Thyroid gland (tissue), 4 donors: Measurements from ENCODE around the gene DLL4. TPM values are rescaled to one million over a fixed set of nuclear protein-coding genes. Genes with fewer than 3 reads are reported as not detected.

Source experiments
- DNase-seq, 2 donors: peaks; one replicate each; pipeline ENCODE4 v3.0.0-alpha.2; 2019
- H3K27ac ChIP-seq, 3 donors: fragments of 200-600 bp; sonication (generic); 1 replicate in 2 of 3; 2 replicates in 1 of 3; pipeline ENCODE4 v1.5.1; 2016 to 2019; ENCODE audit warnings: mild to moderate bottlenecking in 1 of 3, moderate library complexity in 1 of 3
- H3K27me3 ChIP-seq: fragments of 200-600 bp; sonication (generic); one replicate; pipeline ENCODE4 v1.5.1; 2019
- H3K36me3 ChIP-seq, 2 donors: fragments of 200-600 bp; sonication (generic); one replicate each; pipeline ENCODE4 v1.5.1; 2016 to 2019
- H3K4me1 ChIP-seq, 2 donors: fragments of 200-600 bp; sonication (generic); one replicate each; pipeline ENCODE4 v1.5.1; 2017 to 2019
- H3K4me3 ChIP-seq, 3 donors: fragments of 200-600 bp; sonication (generic); replicated peaks in 1 of 3; 1 replicate in 2 of 3; 2 replicates in 1 of 3; pipeline ENCODE4 v1.5.1; 2016; ENCODE audit warnings: mild to moderate bottlenecking in 1 of 3
- H3K9me3 ChIP-seq: fragments of 200-600 bp; sonication (generic); one replicate; pipeline ENCODE4 v1.5.1; 2017
- POLR2A ChIP-seq, 2 donors: fragments of 450-650 bp; IDR thresholded peaks; one replicate each; pipeline ENCODE4 v1.6.1; 2017; ENCODE audit warnings: antibody characterized with exemption in 2 of 2, mild to moderate bottlenecking in 2 of 2, moderate library complexity in 1 of 2
- WGBS, 2 donors: methylation state at CpG; one replicate each; pipeline ENCODE4 v1.1.5; 2017; 5-methylcytosine and 5-hydroxymethylcytosine counted together
- intact Hi-C: fragments of 100-400 bp; cut with DNase I; formaldehyde crosslinking; loops from one replicate; pipeline ENCODE4 v1.15.1; 2023
- total RNA-seq, 4 donors: library from RNA; depleted of rRNA; stranded (reverse); fragments of >200 nt; gene quantifications; one replicate each; pipeline ENCODE4 v1.2.3, GENCODE V29; 2016
- TF ChIP-seq, protein P1 (sequence below), 6 experiments: fragments of 200-600 bp in 3 of 6; fragments of 450-650 bp in 3 of 6; sonication (generic) in 3 of 6; IDR thresholded peaks; one replicate each; pipeline ENCODE4 v1.5.1; 2016 to 2019; ENCODE audit warnings: antibody characterized with exemption in 6 of 6, mild to moderate bottlenecking in 2 of 6, inconsistent platforms in 1 of 6, moderate library complexity in 1 of 6

Gene DLL4
- total RNA-seq, 4 donors from 2014 or later: 6.8 to 27.1 (median 10.8) TPM

DNA sequence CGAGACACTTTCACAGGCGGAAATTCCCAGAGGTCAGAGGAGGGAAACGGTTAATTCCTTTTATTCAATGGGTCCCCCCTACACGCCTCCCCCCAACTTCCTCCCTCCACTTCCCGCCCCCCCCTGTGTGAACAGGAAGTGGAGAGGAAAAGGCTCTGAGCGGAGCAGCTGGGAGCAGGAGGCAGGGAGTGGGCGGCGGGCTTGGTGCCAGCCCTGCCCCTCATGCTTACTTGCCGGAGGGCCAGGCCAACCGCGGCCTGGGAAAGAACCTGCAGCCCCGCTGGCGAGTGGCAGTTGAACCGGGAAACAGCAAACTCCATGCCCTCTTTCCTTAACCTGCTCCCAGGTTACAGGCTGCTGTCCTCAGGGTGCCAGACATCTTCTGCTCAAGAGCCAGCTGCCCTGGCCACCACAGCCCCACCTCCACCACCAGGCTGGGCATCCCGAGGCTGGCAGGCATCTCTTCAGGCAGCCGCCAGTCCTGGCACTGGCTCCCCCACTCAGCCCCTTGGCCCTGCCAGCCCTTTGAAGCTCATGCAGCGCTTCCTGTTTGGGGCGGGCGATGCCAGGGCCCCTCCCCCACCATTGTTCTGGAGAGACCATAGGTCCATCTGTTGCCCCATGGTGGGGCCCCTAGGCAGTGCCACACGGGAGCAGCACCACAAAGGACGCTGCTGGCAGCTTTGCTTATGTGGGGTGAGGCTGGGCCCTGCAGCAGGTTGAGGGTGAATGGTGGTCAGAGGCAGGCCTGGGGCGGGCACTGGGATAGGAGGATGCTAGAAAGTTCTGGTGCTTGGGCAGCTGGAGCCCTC, 21.9 kb upstream of the DLL4 start:
- peak; percentile 68 for DNase-seq
- TF ChIP-seq, protein P1, sequence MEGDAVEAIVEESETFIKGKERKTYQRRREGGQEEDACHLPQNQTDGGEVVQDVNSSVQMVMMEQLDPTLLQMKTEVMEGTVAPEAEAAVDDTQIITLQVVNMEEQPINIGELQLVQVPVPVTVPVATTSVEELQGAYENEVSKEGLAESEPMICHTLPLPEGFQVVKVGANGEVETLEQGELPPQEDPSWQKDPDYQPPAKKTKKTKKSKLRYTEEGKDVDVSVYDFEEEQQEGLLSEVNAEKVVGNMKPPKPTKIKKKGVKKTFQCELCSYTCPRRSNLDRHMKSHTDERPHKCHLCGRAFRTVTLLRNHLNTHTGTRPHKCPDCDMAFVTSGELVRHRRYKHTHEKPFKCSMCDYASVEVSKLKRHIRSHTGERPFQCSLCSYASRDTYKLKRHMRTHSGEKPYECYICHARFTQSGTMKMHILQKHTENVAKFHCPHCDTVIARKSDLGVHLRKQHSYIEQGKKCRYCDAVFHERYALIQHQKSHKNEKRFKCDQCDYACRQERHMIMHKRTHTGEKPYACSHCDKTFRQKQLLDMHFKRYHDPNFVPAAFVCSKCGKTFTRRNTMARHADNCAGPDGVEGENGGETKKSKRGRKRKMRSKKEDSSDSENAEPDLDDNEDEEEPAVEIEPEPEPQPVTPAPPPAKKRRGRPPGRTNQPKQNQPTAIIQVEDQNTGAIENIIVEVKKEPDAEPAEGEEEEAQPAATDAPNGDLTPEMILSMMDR (IDR thresholded peaks at IDR 0.05): no peak
- no peak for TF ChIP-seq POLR2A (IDR thresholded peaks at IDR 0.05)
- Histone ChIP-seq H3K9me3 (no peaks in the 10 kb centered on the region), H3K36me3 (peaks cover 9 to 14% of the 10 kb centered on the region in 2 donors), H3K27me3 (no peaks in the 10 kb centered on the region), H3K4me1 (peaks cover 23 to 35% of the 10 kb centered on the region in 2 donors), H3K4me3 (peak overlapping the region in 1 of 3 donors; percentile 30), H3K27ac (peak overlapping the region; percentile 91 to 92 (median 91))
- intact Hi-C loops: loop anchor here (5.0 kb wide), 2 partner anchors 35 to 110 kb away; no protein-coding TSS in a partner anchor
- WGBS, 2 donors: 20 to 37% methylated on average over 8 to 10 of the region's 22 CpGs

DNA sequence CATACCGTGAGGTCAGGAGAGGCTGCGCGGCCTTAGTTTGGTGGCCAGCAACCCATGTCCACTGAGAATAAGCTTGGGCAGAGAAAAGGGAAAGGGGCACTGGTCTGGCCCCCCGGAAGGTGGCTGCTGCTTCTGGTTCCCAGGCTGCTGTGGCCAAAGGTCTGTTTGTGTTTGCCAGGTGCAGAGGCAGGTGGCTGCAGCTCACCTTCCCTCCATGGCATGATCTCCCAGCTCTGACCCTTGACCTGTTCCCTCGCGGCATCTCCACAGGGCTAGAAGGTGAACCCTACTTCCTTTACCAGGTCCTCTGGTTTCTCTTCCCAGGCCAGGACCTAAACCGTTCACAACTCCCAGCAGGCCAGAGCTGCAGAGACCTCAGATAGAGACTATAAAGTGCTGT, 21.0 kb upstream of the DLL4 start:
- no peak for TF ChIP-seq POLR2A (IDR thresholded peaks at IDR 0.05)
- TF ChIP-seq, protein P1 (IDR thresholded peaks at IDR 0.05): no peak
- peaks cover 23 to 35% of the 10 kb centered on the region in 2 donors for H3K4me1 ChIP-seq
- peaks cover under 1 to 7% of the 10 kb centered on the region in 2 donors for H3K36me3 ChIP-seq
- intact Hi-C loops: loop anchor here (5.0 kb wide), 2 partner anchors 34 to 109 kb away; no protein-coding TSS in a partner anchor
- H3K27ac ChIP-seq: peak overlapping the region in 2 of 3 donors; percentile 91 to 92
- no peak for DNase-seq
- WGBS, 2 donors: 90 to 93% methylated on average over 6 to 7 of the region's 7 CpGs
- H3K27me3 ChIP-seq: no peaks in the 10 kb centered on the region
- no peaks in the 10 kb centered on the region for H3K9me3 ChIP-seq
- no peak overlapping the region for H3K4me3 ChIP-seq

DNA sequence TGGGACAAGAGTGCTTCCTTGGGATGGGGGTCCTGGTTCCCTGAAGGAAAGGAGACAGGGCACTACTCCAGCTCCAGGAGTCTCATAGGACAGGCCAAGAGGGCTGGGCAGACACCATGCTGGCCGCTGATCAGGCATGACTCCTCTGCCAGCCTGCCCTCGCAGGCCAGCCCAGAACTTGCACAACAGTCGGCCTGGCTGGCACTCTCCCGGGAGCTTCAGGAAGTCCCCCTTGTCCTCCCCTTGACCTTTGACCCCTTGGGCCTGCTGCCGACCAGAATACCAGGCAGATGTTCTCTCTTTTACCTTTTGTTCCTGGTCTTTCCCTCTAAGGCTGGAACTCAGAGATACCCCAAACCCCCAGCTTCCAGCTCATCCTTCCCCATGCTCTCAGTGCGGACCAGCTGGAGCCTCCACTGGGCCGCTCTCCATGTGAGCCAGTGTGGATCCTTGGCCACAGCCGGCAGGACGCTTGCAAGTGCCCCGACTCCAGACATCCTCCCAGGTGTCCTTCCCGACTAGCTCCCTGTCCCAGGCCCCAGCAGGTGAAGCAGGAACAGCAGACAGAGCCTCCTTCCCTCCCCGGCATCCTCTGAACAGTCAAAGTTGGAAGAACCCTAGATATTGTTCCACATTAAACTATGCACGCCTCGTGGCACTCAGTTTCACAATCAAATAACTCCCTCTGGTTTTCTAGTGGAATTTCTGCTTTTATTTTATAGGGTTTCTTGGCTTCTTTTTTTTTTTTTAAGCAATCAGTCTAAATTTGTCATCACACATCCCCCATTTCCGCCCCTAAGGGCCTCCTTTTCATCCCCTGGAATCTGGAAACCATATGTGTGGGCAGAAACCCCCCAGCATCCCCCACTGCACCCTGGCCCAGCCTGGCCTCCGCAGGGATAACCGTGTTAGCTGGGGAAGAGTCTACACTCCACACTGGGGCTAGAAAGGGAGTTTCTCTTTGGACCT, 19.2 kb upstream of the DLL4 start:
- Histone ChIP-seq H3K27me3 (no peaks in the 10 kb centered on the region), H3K4me3 (no peak overlapping the region), H3K9me3 (no peaks in the 10 kb centered on the region), H3K27ac (no peak overlapping the region), H3K4me1 (peaks cover 20 to 30% of the 10 kb centered on the region in 2 donors), H3K36me3 (no peaks in the 10 kb centered on the region)
- no peak for DNase-seq
- intact Hi-C loops: loop anchor here (5.0 kb wide), 2 partner anchors 32 to 107 kb away; no protein-coding TSS in a partner anchor
- TF ChIP-seq, protein P1 (IDR thresholded peaks at IDR 0.05): no peak
- TF ChIP-seq POLR2A (IDR thresholded peaks at IDR 0.05): no peak
- WGBS, 2 donors: 68 to 72% methylated on average over 17 of the region's 17 CpGs

DNA sequence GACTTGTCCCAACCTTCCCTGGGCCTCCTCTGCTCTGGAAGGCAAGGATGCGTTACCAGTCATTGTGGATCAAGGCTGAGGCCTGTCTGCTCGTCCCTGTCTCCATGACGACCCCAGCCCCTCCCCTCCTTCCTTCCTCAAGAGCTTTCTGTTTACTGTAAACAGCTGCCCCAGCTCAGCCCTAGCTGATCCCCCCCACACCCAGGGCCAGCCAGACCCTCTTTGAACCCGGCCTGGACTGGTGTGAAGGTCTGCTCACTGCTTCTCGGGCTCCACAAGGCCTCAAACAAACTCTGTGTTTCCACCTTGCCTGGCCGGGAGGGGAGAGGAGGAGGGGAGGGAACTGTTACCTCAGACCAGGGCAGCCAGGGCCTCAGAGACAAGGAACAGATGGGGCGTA, 18.0 kb upstream of the DLL4 start:
- intact Hi-C loops: no loop called here

More for the DNA sequence above, 18.0 kb upstream of the DLL4 start:
- H3K36me3 ChIP-seq: no peaks in the 10 kb centered on the region
- 69 to 79% methylated on average over 7 of the region's 7 CpGs for WGBS, 2 donors
- DNase-seq: no peak
- H3K27ac ChIP-seq: no peak overlapping the region
- no peak overlapping the region for H3K4me3 ChIP-seq
- H3K9me3 ChIP-seq: no peaks in the 10 kb centered on the region
- H3K4me1 ChIP-seq: peaks cover 11 to 21% of the 10 kb centered on the region in 2 donors
- no peaks in the 10 kb centered on the region for H3K27me3 ChIP-seq
- TF ChIP-seq POLR2A (IDR thresholded peaks at IDR 0.05): no peak
- TF ChIP-seq, protein P1 (IDR thresholded peaks at IDR 0.05): no peak
